H9 (cell line): Measurements from ENCODE around the gene IGFALS. TPM values are rescaled to one million over a fixed set of nuclear protein-coding genes. Genes with fewer than 3 reads are reported as not detected.
A peak's percentile ranks its signal among the peaks of the same experiment; 100 is the strongest.

ENCODE experiments used
- DNase-seq: peaks from one replicate; pipeline ENCODE4 v3.0.0-alpha.2; 2017
- H2AFZ ChIP-seq: one replicate; pipeline ENCODE4 v1.6.1; 2013; ENCODE audit warnings: mild to moderate bottlenecking, low read length, control low read depth, moderate library complexity
- H2AK5ac ChIP-seq: 2 replicates; pipeline ENCODE4 v1.6.1; 2013; ENCODE audit warnings: low read length, control low read depth, mixed read lengths; ENCODE audit not compliant: insufficient read length
- H2BK120ac ChIP-seq: one replicate; pipeline ENCODE4 v1.6.1; 2013; ENCODE audit warnings: low read depth, mild to moderate bottlenecking, low read length, control low read depth, inconsistent platforms; ENCODE audit not compliant: poor library complexity, severe bottlenecking
- H2BK12ac ChIP-seq: 2 replicates; pipeline ENCODE4 v1.6.1; 2013; ENCODE audit warnings: low read length, control low read depth, mixed read lengths, low read depth; ENCODE audit not compliant: insufficient read length
- H2BK15ac ChIP-seq: 2 replicates; pipeline ENCODE4 v1.6.1; 2013; ENCODE audit warnings: low read depth, low read length, control low read depth
- H2BK20ac ChIP-seq: one replicate; pipeline ENCODE4 v1.6.1; 2013; ENCODE audit warnings: low read depth, mild to moderate bottlenecking, low read length, control low read depth, inconsistent platforms; ENCODE audit not compliant: poor library complexity, severe bottlenecking
- H2BK5ac ChIP-seq: 2 replicates; pipeline ENCODE4 v1.6.1; 2013; ENCODE audit warnings: low read length, control low read depth, mixed read lengths; ENCODE audit not compliant: insufficient read length
- H3K14ac ChIP-seq: 2 replicates; pipeline ENCODE4 v1.6.1; 2013; ENCODE audit warnings: low read length, control low read depth; ENCODE audit not compliant: insufficient read depth
- H3K18ac ChIP-seq: 2 replicates; pipeline ENCODE4 v1.6.1; 2013; ENCODE audit warnings: low read depth, mild to moderate bottlenecking, mixed read lengths, low read length, control low read depth; ENCODE audit not compliant: insufficient read length
- H3K23ac ChIP-seq: 2 replicates; pipeline ENCODE4 v1.6.1; 2013; ENCODE audit warnings: low read length, control low read depth, mixed read lengths, low read depth; ENCODE audit not compliant: insufficient read length
- H3K23me2 ChIP-seq: 2 replicates; pipeline ENCODE4 v1.6.1; 2013; ENCODE audit warnings: low read depth, mild to moderate bottlenecking, mixed read lengths, low read length, control low read depth; ENCODE audit not compliant: insufficient read length, poor library complexity, severe bottlenecking
- H3K27ac ChIP-seq: 2 replicates; pipeline ENCODE4 v1.5.1; 2013; ENCODE audit warnings: low read length, control low read depth, mixed read lengths, low read depth; ENCODE audit not compliant: insufficient read length
- H3K27me3 ChIP-seq: 2 replicates; pipeline ENCODE4 v1.6.1; 2013; ENCODE audit warnings: low read length, control low read depth, inconsistent platforms; ENCODE audit not compliant: insufficient read depth
- H3K4ac ChIP-seq: 2 replicates; pipeline ENCODE4 v1.6.1; 2013; ENCODE audit warnings: low read depth, mild to moderate bottlenecking, control low read depth, inconsistent platforms, low read length, moderate library complexity
- H3K4me1 ChIP-seq: 2 replicates; pipeline ENCODE4 v1.6.1; 2013; ENCODE audit warnings: low read length, control low read depth, inconsistent platforms; ENCODE audit not compliant: insufficient read depth
- H3K4me2 ChIP-seq: 2 replicates; pipeline ENCODE4 v1.6.1; 2013; ENCODE audit warnings: low read length, control low read depth, mixed read lengths; ENCODE audit not compliant: insufficient read length, insufficient read depth
- H3K56ac ChIP-seq: 2 replicates; pipeline ENCODE4 v1.6.1; 2013; ENCODE audit warnings: low read depth, mild to moderate bottlenecking, mixed read lengths, low read length, control low read depth; ENCODE audit not compliant: insufficient read length
- H3K79me1 ChIP-seq: 2 replicates; pipeline ENCODE4 v1.6.1; 2013; ENCODE audit warnings: low read depth, mild to moderate bottlenecking, moderate library complexity, low read length, control low read depth, inconsistent platforms; ENCODE audit not compliant: insufficient read depth, poor library complexity, severe bottlenecking
- H3K79me2 ChIP-seq: 2 replicates; pipeline ENCODE4 v1.6.1; 2013; ENCODE audit warnings: low read length, control low read depth, inconsistent platforms; ENCODE audit not compliant: insufficient read depth
- H3K9ac ChIP-seq: 2 replicates; pipeline ENCODE4 v1.6.1; 2013; ENCODE audit warnings: low read length, control low read depth, mixed read lengths; ENCODE audit not compliant: insufficient read length; ENCODE audit errors: extremely low read depth
- H3K9me3 ChIP-seq: one replicate; pipeline ENCODE4 v1.6.1; 2013; ENCODE audit warnings: low read depth, low read length, inconsistent platforms; ENCODE audit not compliant: control insufficient read depth
- H3T11ph ChIP-seq: one replicate; pipeline ENCODE4 v1.6.1; 2013; ENCODE audit warnings: mild to moderate bottlenecking, low read length, control low read depth, inconsistent platforms
- H4K20me1 ChIP-seq: one replicate; pipeline ENCODE4 v1.6.1; 2013; ENCODE audit not compliant: control insufficient read depth, insufficient read length, insufficient read depth
- H4K5ac ChIP-seq: 2 replicates; pipeline ENCODE4 v1.6.1; 2013; ENCODE audit warnings: low read depth, mild to moderate bottlenecking, mixed read lengths, low read length, control low read depth; ENCODE audit not compliant: insufficient read length
- H4K8ac ChIP-seq: replicated peaks from 2 replicates; pipeline ENCODE4 v1.6.1; 2013; ENCODE audit warnings: low read length, control low read depth, mixed read lengths, low read depth; ENCODE audit not compliant: insufficient read length
- H4K91ac ChIP-seq: 2 replicates; pipeline ENCODE4 v1.6.1; 2013; ENCODE audit warnings: low read depth, mild to moderate bottlenecking, moderate library complexity, mixed read lengths, low read length, control low read depth; ENCODE audit not compliant: insufficient read length
- H3K27ac Mint-ChIP-seq, 3 experiments: 2 replicates in 2 of 3; 3 replicates in 1 of 3; pipeline ENCODE4 v1.8.0; 2020 to 2021; ENCODE audit warnings: mixed read lengths in 3 of 3, mild to moderate bottlenecking in 1 of 3, moderate library complexity in 1 of 3
- H3K27me3 Mint-ChIP-seq: 2 replicates; pipeline ENCODE4 v1.8.0; 2021; ENCODE audit warnings: low read depth, mild to moderate bottlenecking, moderate library complexity, mixed read lengths
- H3K36me3 Mint-ChIP-seq, 3 experiments: 2 replicates in 2 of 3; 3 replicates in 1 of 3; pipeline ENCODE4 v1.8.0; 2020 to 2021; ENCODE audit warnings: low read depth in 3 of 3, mixed read lengths in 3 of 3; ENCODE audit not compliant: insufficient read depth in 1 of 3
- H3K4me1 Mint-ChIP-seq, 2 experiments: 2 replicates each; pipeline ENCODE4 v1.8.0; 2020; ENCODE audit warnings: mixed read lengths in 2 of 2
- H3K4me3 Mint-ChIP-seq, 2 experiments: 2 replicates in 1 of 2; 3 replicates in 1 of 2; pipeline ENCODE4 v1.8.0; 2020 to 2021; ENCODE audit warnings: mild to moderate bottlenecking in 2 of 2, mixed read lengths in 2 of 2, moderate library complexity in 1 of 2
- H3K9me3 Mint-ChIP-seq, 2 experiments: 2 replicates in 1 of 2; 3 replicates in 1 of 2; pipeline ENCODE4 v1.8.0; 2020; ENCODE audit warnings: mild to moderate bottlenecking in 2 of 2, mixed read lengths in 2 of 2, moderate library complexity in 1 of 2
- WGBS: extraction: QIAGEN DNeasy Blood & Tissue Kit; methylation state at CpG from one replicate; pipeline ENCODE4 v1.1.7; 2013; ENCODE audit warnings: missing lambda C conversion rate, low lambda C conversion rate, mixed read lengths; ENCODE audit not compliant: insufficient read length; ENCODE audit errors: extremely low coverage; 5-methylcytosine and 5-hydroxymethylcytosine counted together
- total RNA-seq: library from RNA; stranded (reverse); gene quantifications from 2 replicates; pipeline ENCODE4 v1.2.1, GENCODE V29; 2021
- TF ChIP-seq, protein P1 (sequence below): fragments of 200-600 bp; sonication (generic); conservative IDR thresholded peaks from 3 replicates; pipeline ENCODE4 v1.8.0; 2021; ENCODE audit warnings: antibody characterized with exemption, mild to moderate bottlenecking

Gene IGFALS
- total RNA-seq, 1 experiment from 2014 or later: not detected

DNA sequence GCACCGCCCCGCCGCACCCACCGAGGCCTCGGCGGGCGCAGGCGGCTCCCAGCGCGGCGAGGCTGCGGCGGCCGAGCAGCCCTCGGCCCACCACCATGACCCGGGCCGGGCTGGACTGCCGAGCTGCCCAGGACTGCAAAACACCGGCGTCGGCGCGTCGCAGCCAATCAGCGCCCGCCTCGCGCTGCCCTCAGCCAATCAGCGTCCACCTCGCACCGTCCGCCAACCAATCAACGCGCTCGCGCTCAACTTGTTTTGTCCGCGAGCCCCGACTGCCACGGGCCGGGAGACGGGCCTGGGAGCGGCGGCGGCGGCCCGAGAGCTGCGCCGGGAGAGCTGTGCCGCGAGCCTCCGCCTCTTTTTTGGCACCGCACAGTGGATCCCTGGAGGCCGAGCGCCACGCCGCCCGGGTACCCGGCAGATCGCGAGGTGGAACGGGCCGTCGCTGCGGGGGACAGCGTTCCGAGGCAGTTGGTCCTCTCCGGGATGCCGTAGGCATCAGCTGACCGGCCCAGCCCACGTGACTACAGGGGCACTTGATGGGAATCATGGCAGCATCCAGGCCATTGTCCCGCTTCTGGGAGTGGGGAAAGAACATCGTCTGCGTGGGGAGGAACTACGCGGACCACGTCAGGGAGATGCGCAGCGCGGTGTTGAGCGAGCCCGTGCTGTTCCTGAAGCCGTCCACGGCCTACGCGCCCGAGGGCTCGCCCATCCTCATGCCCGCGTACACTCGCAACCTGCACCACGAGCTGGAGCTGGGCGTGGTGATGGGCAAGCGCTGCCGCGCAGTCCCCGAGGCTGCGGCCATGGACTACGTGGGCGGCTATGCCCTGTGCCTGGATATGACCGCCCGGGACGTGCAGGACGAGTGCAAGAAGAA, 33.4 kb upstream of the IGFALS start, which contains the start of the genes FAHD1 and HAGH:
TSS of gene FAHD1 (plus strand) at position 516 of the 883 bp plus-strand sequence. CDS start at position 549, 33 bp downstream.
TSS of gene HAGH (minus strand) at position 135 of the 883 bp plus-strand sequence. CDS start at position 97, 38 bp downstream.
- no CpG with 5 or more reads among the region's 104 CpGs for WGBS
- peaks cover 10% of the 10 kb centered on the region for H3K23me2 ChIP-seq
- H2AK5ac ChIP-seq: no peak within 1 kb of the TSS
- no peak within 1 kb of the TSS for H4K8ac ChIP-seq
- H3K4ac ChIP-seq: no peak within 1 kb of the TSS
- H2AFZ ChIP-seq: no peak within 1 kb of the TSS
- Mint-ChIP-seq H3K36me3 (peaks cover 0 to 4% (median 0%) of the 10 kb centered on the region in 3 experiments; a peak in 4 of 7 replicates), H3K27ac (peak within 1 kb of the TSS; percentile 72 to 93 (median 91); a peak in 5 of 7 replicates), H3K4me3 (peak within 1 kb of the TSS; percentile 91 to 94), H3K27me3 (peaks cover 4% of the 10 kb centered on the region; the same call in 1 of the 2 replicates), H3K9me3 (no peaks in the 10 kb centered on the region; a peak in 1 of 5 replicates), H3K4me1 (peaks cover 11 to 18% of the 10 kb centered on the region in 2 experiments)
- peak within 1 kb of the TSS; percentile 74 for H3K9ac ChIP-seq
- H3K18ac ChIP-seq: peak within 1 kb of the TSS; percentile 89
- peaks cover 10% of the 10 kb centered on the region for H3K79me1 ChIP-seq
- no peaks in the 10 kb centered on the region for H3K27me3 ChIP-seq
- DNase-seq: peak; percentile 96
- no peak within 1 kb of the TSS for H2BK12ac ChIP-seq
- H3K9me3 ChIP-seq: no peaks in the 10 kb centered on the region
- no peak within 1 kb of the TSS for H3K56ac ChIP-seq
- H3K23ac ChIP-seq: no peak within 1 kb of the TSS
- no peak within 1 kb of the TSS for H2BK15ac ChIP-seq
- no peak within 1 kb of the TSS for H2BK5ac ChIP-seq
- peak within 1 kb of the TSS; percentile 83 for H3K14ac ChIP-seq
- H3K27ac ChIP-seq: no peak within 1 kb of the TSS
- no peak within 1 kb of the TSS for H2BK20ac ChIP-seq
- peaks cover 2% of the 10 kb centered on the region; the same call in 1 of the 2 replicates for H3K4me1 ChIP-seq
- no peak within 1 kb of the TSS for H4K91ac ChIP-seq
- H3T11ph ChIP-seq: no peak within 1 kb of the TSS
- H4K5ac ChIP-seq: peak within 1 kb of the TSS; percentile 6
- H3K79me2 ChIP-seq: peaks cover 4% of the 10 kb centered on the region; the same call in 1 of the 2 replicates
- H4K20me1 ChIP-seq: no peaks in the 10 kb centered on the region
- peak within 1 kb of the TSS; percentile 96 for H3K4me2 ChIP-seq
- no peak within 1 kb of the TSS for H2BK120ac ChIP-seq
- TF ChIP-seq, protein P1, sequence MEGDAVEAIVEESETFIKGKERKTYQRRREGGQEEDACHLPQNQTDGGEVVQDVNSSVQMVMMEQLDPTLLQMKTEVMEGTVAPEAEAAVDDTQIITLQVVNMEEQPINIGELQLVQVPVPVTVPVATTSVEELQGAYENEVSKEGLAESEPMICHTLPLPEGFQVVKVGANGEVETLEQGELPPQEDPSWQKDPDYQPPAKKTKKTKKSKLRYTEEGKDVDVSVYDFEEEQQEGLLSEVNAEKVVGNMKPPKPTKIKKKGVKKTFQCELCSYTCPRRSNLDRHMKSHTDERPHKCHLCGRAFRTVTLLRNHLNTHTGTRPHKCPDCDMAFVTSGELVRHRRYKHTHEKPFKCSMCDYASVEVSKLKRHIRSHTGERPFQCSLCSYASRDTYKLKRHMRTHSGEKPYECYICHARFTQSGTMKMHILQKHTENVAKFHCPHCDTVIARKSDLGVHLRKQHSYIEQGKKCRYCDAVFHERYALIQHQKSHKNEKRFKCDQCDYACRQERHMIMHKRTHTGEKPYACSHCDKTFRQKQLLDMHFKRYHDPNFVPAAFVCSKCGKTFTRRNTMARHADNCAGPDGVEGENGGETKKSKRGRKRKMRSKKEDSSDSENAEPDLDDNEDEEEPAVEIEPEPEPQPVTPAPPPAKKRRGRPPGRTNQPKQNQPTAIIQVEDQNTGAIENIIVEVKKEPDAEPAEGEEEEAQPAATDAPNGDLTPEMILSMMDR: no peak
